GM19238 (cell line): ENCODE measurements around the gene URGCP.
"Not testable (repeated sequence)": the region's sequence is repeated elsewhere in the genome, so short reads cannot be mapped to it uniquely, and the experiment has no call there.

ENCODE experiments used
- DNase-seq: peaks from one replicate; pipeline ENCODE4 v3.0.0; 2011; ENCODE audit warnings: low spot score; ENCODE audit not compliant: insufficient read length

URGCP gene

GRCh38 chr7:43834463-43835251 lies 71.7 kb downstream of the URGCP start:
- no peak for DNase-seq

- not testable (repeated sequence) for DNase-seq
Measured at GRCh38 chr7:43830917-43831316, 75.5 kb downstream of the URGCP start.
